Stimulated activated CD4-positive, alpha-beta T cell treated with anti-CD3 and anti-CD28 coated beads, TNF-alpha, amount 100 ng/mL, for 1 hour (primary cell): ENCODE measurements around the gene C18orf63.

ENCODE experiments used
- DNase-seq, 3 donors: peaks; one replicate each; pipeline ENCODE4 v3.0.0-alpha.2; 2020; ENCODE audit warnings: low read depth in 3 of 3, low spot score in 1 of 3

Gene C18orf63

DNA sequence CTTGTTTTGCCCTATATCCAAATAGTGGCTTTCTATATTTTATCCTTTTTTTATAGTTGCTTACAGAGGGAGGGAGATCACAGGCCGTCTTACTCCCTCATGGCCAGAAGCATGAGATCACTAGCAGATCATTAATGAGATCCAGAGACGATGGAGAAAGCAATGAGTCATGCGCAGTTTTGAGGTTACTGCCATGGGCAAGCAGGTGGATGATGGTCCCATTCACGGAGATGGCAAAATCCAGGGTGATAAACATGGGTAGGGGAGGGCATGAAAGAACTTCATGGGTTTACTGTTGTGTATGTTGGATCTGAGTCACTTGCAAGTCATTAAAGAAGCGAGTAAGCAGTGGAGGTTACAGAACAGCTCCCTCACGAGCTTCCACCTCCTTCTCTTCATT is 60.4 kb downstream of the C18orf63 start:
- no peak for DNase-seq

DNA sequence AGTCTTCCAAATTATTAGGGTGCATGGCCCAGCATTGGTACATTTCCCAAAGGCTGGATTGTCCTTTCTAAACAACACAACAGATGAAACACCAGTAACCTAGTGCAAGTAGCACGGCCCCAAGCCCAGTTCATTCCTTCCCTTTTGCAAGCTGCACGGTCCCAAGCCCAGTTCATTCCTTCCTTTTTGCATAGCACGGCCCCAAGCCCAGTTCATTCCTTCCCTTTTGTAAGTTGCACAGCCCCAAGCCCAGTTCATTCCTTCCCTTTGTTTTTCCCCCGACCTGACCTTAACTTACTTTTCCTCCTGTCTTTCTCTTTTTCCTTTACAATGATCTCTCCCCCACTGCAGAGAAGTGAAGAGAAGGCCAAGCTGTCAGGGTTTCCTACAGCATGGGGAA is 60.9 kb downstream of the C18orf63 start:
- no peak for DNase-seq

DNA sequence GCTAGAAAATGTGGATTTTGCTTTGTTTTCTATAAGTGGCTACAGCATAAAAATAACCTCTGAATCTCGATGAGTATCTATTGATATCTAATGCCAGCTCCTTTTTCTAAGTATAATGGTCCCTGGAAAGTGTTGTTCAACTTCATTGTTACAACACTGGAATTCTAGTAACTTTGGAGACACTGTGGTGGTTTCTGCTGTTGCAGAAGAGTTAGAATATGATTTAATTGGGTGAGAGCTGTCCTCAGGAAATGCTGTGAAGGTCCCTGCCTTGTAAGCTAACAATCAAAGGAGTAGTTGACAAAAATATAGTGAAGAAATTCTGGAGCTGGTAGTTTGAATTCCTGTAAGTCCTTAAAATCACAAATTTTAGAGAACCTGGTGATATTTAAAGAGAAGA is 62.1 kb downstream of the C18orf63 start:
- DNase-seq: no peak

DNA sequence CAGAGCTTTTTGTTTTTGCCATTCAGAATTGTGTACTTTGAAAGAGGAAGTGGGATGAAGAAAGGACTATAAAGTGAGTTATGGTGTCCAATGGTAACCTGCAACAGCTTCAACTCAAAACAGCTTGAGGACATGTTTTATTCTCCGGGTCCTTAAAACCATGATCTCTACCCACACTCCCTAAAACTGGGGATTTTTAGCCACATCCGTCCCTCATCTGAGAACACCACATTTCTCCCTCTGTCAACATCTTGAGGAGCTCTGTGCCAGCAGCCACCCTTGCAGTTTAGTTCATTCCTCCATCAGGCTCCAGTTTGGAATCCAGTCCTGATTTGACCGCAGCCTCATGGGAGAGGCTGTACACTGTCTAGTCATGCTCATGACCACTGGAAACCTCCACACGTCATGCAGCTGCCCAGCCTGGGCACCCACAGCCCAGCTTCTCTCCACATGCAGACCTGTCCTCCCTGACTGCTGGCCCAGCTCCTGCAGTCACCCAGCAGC is 62.6 kb downstream of the C18orf63 start:
- DNase-seq: no peak

DNA sequence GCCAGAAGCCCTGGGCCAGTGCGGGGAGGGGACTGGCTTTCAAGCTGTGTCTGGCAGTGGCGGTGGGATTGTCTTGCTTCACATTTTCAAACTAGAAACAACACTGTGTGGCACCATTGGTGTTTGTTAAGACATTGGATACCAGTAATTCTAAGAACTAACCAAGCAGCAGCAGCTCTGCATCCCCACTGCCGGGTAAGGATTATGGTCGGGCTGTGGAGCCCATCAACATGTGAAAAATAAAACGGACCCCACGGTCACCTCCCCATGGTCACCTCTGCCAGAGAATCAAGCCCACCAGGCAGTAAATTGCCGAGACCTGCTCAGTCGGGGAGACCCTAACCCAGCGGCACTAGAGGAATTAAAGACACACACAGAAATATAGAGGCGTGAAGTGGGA is 65.3 kb downstream of the C18orf63 start:
- DNase-seq: no peak

DNA sequence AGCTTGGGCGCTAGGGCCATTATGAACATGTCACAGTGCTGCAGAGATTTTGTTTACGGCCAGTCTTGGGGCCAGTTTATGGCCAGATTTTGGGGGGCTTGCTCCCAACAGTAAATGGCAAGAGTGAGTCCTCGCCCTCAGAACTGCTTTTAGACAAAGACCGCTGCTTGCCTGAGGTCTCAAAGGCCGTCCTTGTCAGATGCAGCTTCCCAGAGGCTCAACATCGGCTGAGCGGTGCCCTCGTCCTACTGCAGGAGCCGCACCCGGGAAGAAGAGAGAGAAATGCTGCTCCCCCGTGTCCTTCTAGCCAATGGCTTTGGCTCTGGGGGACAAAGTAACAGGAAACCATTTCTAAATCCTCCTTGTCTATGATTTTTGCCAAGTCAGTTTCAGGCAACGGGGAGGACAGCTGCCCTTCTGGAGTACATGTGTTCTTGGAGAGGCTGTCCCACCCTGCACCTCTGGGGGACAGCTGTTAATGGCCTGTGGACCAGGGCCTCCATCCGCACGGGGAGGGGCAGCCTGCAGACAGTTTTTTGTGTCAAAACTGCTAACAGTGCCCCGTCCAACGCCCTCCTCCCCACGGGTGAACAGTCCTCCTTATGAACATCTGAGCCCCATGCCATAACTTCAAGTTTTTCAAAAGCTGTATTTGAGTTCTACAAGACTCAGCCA is 66.1 kb downstream of the C18orf63 start:
- DNase-seq: no peak

DNA sequence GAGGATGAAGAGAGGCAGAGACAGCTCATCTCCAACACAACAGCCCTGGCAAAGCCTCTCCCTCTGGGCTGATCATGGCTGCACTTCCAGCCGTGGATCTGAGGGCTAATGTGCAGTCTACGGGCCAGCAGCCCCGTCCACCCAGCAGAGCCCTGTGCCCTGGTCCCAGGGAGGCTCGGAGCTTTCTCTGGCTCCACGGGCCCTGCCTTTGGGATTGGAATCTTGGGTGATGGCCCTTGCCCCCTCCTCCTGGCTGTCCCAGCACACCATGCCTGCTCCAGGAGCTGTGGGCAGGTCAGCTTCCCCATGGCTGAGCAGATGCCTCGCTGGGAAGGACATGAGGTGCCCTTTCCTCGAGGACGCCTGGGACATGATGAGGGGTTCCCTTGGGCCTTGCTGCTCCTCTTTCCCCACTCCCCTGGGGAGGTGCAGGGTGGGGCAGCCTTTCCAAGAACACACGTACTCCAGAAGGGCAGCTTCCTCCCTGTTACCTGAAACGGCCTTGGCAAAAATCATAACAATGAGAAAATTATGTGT is 66.9 kb downstream of the C18orf63 start:
- no peak for DNase-seq

DNA sequence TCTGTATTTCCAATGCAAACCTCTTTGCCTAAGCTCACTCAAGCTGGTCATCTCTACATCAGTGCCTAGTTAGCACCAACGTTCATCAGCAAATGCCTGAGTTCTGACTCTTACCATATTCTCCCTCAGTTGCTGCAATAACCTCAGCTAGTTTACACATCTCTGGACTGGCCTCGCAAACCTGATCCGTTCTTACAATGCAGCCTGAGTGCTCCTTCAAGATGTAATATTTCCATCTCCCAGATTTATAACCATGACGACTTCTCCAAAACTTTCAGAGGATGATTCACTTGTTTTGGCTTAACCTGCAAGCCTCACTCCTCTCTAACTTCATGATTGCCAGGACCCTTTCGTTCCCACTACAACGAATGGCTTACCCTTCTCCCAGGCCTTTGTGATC is 71.7 kb downstream of the C18orf63 start:
- DNase-seq: no peak

DNA sequence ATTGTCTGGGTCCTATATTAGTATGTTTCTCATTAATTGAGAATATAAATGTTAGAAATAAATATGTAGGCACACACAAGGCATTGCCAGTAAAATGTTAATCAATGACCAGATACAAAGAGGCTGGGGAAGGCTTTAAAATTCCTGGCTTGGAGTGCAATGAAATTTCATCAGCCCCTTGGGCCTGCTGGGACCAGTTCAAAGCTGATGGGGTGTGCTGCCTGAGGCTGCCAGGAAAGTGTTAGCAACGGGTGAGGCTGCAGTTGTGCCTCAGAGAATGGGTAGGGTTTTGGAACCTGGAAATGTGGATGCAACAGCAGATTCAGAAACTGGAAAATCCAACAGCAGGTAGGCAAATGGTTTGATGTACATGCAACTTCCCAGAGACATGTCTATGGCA is 72.6 kb downstream of the C18orf63 start:
- no peak for DNase-seq

DNA sequence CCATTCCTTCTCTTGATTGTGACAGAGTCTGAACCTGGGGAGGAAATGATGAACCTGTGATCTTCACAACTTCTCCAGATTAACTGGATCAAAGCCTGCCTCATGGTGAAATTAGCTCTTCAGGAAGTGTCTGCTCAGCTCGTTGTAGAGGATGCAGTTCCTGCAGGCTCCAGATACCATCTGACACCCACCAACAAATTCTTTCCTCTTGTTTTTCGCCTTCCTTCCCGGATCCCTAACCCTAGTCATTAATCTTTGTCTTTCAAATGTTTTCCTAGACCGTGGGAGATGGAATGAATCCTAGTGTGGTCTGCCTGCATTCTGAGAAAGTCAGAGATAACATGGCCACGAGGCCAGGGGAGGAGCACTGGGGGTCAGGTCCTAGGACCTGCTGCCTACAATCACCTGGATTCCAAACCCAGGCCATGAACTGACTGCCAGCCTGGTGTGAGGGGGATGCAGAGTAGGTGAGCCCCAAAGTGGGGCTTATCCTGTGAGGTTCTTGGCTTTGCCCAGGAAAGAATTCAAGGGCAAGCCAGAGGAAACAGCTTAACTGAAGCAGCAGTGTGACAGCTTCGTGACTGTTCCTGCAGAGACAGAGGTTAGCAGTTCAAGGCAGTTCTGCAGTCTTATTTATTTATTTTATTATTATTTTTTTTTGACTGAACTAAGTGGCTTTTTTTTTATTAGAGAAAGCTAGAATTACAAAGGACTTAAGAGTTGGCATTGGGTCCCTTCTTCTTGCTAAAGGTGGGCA is 73.7 kb downstream of the C18orf63 start:
- no peak for DNase-seq

DNA sequence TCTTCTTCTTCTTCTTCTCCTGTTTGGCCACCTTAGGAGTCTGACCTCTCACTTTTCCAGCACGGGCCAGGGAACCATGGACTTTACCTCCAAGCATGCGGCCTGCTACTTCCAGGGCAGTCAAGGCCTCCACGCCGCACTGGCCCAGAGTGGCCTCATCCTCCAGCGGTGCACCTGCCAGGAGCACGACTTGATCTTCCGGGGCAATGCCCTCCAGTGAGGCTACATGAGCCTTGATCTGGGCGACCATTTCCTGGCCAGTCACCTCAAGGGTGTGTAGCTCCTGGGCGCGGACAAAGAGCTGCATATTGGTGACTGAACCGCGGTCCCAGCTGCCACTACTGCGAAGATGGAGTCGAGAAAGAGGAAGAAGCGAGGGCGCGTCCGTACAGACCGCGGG is 74.4 kb downstream of the C18orf63 start:
- DNase-seq: no peak

DNA sequence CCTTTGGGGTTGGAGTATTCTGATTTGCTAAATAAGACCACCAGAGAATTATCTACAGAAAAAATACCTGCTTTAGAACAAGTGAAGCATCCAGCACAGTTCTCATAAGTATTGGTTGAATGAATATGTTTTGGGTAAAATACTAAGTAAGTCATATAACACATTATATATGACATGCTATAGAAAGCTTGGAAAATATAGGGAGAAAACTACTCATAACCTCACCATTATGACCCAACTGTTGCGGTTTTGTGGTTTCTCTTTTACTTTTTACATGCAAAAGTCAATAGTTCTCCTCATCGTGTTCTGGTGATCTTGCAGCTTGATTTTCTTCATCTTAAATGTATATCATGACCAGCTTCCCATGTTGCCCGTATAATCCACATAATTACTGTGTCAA is 75.3 kb downstream of the C18orf63 start:
- no peak for DNase-seq

DNA sequence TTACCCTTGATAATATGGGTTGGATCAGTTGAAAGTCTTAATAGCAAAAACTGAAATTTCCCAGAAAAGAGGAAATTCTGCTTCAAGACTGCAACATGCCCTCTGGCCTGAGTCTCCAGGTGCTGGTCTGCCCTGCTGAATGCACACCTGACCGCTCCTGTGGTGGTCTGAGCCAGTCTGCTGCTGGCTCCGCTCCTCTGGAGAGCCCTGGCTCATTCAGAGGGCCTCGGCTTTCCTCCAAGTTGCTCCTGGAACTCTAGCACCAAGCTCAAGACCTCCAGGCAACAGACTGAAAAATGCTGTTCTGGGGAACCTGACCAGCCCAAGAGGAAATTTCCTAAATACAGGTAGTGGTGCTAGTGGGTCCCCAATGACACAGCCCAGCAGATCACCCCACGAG is 76.7 kb downstream of the C18orf63 start:
- no peak for DNase-seq

DNA sequence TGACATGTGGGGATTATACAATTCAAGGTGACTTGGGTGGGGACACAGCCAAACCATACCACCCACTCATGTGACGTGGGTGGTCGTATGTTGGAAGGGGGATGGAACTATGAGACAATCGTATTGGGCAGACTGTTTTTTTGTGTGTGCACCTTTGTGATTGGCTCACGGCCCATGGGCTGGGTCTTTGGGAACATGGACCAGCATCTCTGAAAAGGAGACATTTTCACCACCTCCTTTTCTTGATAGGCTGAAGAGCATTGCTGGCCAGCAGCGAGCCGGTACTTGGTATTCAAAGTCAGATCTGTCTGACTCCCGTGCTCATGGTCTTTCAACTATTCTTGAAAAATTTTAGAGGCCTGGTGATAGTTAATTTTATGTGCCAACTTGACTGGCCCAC is 79.4 kb downstream of the C18orf63 start:
- no peak for DNase-seq

DNA sequence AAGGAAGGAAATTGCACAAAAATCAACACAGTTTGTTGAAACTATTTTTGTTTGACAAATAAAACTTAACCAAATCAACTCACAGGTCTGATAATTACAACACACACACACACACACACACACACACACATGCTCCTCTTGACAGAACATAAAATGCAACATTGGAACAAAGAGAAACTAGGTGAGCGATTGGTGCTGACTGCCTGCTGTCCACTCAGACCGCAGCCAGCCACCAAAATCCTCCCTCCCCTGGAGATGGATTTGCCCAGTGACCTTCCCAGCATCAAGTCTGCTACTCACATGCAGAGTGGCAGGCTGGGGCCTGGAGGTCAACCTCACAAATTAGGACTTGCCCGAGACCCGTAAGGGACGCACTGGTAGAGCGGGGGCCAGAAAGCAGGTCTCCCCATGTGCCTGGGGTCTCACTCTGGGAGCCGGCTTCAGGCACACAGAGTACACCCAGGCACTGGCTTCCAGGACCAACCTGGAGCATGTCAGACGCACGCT is 80.1 kb downstream of the C18orf63 start:
- no peak for DNase-seq

DNA sequence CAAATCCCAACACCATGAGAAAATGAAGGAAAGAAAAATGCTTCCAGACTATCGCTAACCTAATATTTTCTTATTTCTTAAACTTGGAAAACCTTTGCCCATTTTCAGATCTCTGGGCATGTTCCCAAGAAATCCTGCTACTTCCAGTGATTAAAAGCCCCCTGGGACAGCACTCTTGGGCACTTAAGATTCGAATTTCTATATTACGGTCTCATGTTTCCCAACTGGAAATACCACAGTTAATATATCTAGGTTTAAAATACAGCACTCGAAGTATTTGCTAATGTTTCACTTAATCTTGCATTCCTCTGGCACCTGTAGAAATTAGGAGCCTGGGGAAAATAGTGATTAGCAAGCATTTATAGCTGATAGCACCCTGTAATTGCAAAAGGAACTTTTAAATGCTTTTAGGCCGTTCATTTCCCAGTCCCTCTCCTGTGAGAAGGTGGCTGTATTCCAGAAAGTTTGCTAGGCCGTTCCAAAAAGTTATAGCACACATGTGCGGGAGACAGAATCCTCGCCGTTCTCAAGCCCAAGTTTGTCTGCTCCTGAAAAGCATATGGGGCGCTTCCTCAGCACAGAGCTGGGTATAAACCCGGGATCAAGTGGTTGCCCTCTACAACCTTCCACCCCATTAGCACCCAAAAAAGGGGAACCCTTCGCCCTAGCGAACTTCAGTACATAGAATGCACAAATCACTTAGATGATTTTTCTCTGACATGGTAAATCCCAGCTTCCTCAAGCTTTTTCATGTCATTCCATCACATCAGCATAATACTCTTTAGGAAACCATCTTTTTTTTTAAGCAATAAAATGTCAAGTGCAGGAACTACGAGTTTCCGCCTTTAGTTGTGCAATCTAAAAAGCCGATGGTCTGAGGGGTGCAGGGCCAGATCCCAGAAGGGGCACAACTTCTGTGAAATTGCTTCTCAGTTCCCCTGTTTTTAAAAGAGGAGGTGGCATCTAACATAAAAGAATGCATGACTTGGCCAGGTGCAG is 80.8 kb downstream of the C18orf63 start:
- no peak for DNase-seq

DNA sequence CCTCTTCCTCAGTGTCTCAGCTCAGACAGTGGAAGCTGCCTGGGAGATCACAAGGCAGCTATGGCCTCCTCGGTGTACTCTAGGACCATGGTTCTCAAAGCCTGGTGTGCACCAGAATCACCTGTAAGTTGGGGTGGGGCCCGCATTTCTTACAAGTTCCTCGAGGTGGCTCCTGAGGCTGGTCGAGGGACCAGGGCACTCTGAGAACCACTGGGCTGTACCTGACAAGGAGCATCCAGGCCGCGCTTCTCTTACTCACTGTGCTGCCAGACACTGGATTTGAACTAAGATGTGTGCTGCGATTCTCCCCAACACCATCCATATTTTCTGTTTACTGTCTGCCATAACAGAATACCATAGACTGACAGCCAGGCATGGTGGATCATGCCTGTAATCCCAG is 81.9 kb downstream of the C18orf63 start:
- DNase-seq: no peak

DNA sequence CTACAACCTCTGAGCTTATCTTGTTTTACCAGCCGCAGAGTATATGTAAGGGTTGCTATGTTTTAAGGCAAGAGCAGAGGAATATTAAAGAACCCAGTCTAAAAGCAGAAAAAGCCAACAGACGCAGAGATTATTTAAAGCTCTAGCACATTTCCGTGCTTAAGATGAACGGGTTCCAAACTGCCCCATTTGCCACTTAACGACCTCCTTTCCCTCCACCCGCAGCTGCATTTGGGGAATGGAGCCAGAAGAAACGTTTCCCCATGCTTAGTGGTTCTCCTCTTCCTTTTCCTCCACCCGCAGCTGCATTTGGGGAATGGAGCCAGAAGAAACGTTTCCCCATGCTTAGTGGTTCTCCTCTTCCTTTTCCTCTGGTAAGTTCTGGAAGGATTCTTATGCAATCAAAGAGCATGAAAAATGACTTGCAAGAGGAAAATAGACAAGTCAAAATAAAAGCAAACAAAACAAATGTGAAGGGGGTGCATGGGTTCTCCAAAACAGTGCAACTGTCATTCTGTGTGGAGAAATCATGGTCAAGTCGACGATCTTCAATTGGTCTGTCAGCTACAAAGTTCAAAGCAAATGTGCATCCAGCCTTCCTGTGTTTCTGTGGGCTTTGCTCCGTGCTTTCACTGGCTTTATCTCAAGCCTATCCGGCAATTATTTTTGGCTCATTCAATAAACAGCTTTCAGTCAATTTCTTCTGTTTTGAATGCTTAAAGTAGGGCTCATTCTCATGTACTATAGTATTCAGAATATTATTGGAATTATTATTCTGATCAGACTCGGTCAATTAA is 83.7 kb downstream of the C18orf63 start:
- DNase-seq: no peak

DNA sequence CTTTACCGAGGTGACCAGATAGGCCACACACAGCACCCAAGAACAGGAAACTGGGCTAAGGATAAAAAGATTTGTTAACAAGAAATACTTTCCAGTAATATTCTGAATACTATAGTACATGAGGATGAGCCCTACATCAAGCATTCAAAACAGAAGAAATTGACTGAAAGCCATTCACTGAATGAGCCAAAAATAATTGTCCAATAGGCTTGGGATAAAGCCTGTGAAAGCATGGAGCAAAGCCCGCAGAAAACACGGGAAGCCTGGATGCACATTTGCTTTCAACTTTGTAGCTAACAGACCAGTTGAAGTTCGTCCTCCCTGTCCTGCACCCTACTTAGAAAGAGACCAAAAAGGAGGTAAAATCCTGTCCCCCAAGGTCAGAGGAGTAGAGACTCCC is 85.2 kb downstream of the C18orf63 start:
- DNase-seq: no peak

DNA sequence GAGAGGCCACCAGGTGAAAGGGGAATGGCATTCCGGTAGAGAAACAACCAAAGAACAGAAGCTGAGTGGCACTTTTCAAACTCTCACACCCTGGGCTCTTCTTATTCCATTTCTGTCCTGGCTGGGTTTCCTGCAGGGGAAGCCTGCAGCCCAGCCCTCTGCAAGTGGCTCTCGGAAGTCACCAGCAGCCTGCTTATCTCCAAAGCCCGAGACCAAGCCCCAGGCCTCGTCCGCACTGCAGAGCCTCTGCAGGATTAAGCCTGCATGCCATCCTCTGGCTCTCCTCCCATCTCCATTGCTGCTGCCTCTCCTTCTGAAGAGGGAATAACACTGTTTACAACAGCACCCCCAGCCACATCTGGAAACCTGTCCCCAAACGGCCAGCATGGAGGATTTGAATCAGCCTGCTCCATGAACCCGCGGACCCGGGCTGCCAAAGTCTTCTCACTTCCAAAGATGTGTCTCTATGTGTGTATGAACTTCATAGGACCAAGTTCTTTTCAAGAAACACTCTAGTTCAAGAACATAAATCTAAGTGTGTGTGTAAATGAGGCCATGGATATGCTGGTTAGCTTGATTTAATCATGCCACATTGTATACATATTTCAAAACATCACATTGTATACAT is 87.3 kb downstream of the C18orf63 start:
- DNase-seq: no peak
